NCI-H2107 (cell line): ENCODE measurements around the gene TEPSIN.
A peak's percentile ranks its signal among the peaks of the same experiment; 100 is the strongest.

Experiments used
- DNase-seq: peaks from one replicate; lab custom pipeline; 2025; lab: John Stamatoyannopoulos, UW

TEPSIN gene, protein sequence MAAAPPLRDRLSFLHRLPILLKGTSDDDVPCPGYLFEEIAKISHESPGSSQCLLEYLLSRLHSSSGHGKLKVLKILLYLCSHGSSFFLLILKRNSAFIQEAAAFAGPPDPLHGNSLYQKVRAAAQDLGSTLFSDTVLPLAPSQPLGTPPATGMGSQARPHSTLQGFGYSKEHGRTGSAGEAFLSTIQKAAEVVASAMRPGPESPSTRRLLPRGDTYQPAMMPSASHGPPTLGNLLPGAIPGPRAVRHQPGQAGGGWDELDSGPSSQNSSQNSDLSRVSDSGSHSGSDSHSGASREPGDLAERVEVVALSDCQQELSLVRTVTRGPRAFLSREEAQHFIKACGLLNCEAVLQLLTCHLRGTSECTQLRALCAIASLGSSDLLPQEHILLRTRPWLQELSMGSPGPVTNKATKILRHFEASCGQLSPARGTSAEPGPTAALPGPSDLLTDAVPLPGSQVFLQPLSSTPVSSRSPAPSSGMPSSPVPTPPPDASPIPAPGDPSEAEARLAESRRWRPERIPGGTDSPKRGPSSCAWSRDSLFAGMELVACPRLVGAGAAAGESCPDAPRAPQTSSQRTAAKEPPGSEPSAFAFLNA

DNA sequence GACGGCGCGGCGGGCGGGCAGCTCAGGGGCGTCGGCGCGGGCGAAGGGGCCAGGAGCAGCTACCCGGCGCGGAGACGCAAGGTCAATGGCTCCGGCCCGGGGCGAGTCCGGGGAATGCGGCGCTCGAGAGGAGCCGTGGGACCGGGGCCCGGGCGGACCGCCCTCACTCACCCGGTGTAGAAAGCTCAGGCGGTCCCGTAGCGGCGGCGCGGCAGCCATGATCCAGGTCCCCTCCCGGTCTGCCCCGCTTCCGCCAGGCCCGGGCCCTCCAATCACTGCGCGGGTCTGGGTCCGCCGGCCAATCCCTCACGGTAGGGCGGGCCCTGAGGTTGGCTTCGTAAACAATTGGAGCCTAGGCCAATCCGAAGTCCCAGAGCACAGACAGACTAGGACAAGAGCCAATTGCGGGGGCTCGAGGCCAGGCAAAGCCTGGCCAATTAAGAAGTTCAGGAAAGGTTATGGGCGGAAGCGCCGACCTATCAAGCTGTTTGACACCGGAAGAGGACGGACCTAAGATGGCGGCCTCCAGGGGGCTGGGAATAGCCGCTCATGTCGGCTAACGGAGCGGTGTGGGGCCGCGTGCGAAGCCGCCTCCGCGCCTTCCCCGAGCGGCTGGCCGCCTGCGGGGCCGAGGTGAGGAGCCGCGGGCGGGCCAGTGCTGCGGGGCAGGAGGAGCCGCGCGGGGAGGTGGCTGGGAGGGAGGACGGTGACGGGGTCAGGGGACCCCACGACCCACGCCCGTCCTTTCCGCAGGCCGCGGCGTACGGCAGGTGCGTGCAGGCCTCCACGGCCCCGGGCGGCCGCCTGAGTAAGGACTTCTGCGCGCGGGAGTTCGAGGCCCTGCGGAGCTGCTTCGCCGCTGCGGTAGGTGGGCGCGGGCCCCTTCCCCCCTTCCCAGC, at the start of gene TEPSIN, which contains the start of gene NDUFAF8:
TSS of gene TEPSIN (minus strand) at position 241 of the 899 bp plus-strand sequence. CDS start at position 219, 22 bp downstream.
TSS of gene NDUFAF8 (plus strand) at position 504 of the 899 bp plus-strand sequence. CDS start at position 550, 46 bp downstream.
- DNase-seq = peak; percentile 98

DNA sequence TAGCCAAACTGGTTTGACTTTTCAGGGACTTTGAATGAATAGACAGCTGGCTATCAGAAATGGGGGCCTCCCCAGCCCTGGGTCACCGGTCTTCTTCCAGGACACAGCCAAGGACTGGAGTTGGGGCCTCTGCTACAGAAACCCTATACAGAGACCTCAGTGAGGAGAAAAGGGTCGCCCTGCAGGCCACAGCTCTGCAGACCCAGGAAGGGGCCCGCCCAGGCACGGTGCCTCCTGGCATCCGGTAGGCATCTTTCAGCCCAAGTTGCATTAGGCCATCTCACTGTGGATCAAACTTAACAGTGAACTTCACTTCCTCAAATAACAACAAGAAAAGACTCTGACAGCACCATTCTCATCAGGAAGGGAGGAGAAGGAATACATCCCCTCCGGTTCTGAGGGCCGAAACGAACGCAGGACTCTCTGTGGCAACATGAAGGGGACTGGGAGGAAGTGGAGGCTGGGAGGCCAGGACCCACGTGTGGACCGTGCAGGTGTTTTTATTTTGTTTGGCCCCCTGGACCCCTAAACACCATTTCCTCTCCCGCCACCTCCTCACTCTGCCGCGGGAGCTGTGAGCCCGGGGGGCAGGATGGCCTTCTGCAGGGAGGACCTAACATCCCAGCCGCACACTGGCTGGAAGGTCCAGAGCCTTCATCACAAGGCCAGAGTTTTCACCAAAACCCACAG, 49.0 kb upstream of the TEPSIN start:
- no peak for DNase-seq

DNA sequence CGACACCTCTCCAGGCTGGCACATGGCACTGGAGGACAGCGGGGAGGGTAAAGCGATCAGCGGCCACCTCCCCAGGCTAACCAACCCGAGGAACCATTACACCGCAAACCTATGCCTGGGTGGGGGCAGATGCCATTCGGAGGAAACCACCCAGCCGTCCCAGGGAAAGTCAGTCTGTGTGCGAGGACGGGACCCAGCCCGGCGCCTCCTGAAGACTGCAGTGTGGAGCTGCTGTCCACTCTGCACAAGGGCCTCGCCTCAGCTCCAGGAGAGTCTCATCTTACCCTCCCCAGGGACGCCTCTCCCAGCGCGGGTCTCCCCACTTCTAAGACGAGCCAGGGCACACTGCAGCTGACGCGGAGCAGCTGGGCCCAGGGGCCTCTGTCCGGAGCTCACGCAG, 48.3 kb upstream of the TEPSIN start:
- no peak for DNase-seq

DNA sequence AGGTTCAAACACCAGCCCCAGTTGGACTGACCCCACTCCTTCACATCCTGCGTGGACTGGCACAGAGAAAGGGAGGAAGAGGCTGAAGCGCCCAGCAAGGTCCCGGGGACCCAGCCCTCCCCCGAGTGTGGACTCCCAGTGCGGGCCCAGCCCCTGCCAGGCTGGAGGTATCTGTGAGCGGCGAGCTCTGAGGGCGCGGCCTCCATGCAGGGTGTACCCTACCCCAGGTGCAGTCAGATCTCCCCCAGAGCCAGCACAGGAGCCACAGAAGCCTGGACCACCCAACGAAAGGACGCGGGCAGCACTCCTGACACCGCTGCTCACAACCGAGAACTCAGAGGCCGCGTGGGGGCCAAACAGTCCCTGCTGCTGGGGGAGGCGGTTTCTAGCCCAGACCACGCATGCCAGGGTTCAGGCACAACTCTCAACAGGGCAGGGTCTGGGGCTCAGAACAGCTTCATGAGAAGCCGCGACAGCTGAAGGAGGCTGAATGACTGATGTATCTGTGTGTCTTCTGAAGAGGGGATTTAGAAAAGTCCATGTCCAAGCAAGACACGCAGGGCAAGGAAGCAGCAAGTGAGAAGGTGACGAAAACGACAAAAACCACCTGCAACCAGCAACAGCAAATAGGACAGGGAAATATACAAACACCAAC, 47.8 kb upstream of the TEPSIN start:
- DNase-seq = no peak

DNA sequence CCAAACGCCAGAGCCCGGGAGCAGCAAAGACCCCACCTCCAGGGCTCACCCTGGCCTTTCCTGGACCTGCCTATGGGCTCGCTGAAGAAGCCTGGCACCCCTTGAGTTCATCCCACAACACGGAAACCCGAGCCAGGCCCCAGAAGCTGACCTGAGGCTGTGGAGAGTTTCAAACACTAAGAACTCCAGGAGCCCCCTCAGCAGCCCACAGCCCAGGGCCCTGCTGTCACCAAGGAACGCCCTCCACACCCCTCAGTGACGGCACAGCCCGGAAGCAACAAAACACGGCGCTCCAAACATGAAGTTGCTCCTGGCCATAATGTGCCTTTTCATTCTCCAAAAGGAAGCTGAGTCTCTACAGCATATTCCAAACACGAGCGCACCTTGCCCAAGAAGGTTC, 47.0 kb upstream of the TEPSIN start:
- DNase-seq = no peak

DNA sequence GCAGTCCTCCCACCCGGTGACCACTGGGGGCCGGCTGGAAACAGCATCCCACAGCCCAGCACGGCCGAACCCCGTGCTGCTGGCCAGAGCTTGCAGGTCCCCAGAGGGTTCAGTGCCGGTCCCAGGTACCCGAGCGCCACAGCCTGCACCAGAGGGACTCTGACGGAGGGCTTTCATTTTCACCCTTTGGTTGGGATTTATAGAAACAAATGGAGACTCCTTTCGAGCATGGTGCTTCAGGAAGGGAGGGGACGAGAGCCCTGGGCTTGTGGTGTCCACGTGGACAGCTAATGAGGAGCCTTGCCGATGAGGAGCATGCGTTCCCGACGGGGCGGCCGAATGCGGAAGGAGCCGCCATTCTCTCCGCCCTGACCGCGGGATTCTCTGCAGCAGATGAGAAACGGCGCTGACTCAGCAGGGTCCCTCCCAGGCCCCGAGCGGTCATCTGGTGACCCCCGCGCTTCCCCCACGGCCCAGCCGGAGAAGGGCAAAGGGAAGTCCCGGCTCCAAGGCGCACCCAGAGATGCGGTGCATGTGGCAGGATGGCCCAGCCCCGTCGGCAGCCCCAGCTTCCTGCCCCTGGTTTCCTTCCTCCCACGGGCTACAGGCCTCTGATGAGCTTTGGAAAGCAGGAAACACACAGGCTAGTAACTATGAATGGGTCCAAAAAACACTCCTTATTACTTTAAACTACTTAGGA, 46.5 kb upstream of the TEPSIN start:
- no peak for DNase-seq

DNA sequence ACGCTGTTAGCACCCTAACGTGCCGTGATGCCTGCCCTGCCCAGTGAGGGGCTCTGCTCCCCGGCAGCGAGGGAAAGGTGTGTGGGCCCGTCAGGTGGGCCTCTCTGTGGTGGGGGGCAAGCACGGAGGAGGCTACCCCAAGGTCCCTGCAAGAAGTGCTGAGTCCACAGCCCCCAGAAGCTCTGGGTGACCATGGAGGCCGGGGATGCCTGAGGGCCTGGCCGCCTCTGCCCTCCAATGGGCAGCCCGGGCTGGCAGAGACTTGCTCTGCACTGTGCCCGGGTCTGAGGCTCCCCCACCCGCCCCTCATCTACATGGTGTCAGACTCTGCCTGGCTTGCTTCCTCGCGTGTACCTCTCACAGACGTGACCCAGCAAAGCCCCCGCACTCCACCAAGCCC, 44.0 kb upstream of the TEPSIN start:
- DNase-seq = no peak

DNA sequence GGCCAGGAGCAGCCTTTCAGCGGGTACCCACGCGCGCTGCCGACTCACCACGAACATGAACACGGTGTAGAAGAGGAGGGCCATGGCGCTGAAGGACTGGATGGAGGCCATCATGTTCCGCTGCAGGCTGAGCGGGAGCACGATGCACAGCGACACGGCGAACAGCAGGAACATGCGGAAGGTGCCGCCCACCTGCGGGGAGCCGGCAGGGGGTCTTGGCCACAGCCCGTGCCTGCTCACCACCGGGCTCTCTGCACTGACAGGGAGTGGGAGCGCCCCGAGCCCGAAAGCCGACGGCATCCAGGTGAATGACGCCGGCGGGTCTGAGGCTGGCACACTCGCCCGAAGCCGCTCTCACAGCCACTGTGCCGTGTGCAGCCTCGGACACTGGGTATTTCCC, 43.3 kb upstream of the TEPSIN start:
- DNase-seq = no peak

DNA sequence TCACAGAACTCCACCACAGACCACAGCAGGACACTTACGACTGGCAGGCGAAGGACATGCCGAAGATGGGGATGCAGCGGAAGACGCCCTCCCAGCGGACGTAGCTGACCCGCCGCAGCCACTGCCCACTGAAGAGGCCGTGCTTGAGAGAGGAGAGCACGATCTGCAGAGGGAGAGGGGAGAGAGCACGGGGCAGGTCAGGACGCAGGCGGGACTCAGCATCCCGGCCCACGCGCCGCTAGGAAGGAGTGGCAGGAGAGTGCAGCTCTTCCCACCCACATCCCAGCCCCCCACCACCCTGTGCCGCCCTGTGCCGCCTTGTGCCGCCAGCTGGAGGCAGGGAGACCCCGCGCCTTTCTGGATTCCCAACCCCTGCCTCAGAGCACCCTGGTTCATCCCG, 41.7 kb upstream of the TEPSIN start:
- no peak for DNase-seq

DNA sequence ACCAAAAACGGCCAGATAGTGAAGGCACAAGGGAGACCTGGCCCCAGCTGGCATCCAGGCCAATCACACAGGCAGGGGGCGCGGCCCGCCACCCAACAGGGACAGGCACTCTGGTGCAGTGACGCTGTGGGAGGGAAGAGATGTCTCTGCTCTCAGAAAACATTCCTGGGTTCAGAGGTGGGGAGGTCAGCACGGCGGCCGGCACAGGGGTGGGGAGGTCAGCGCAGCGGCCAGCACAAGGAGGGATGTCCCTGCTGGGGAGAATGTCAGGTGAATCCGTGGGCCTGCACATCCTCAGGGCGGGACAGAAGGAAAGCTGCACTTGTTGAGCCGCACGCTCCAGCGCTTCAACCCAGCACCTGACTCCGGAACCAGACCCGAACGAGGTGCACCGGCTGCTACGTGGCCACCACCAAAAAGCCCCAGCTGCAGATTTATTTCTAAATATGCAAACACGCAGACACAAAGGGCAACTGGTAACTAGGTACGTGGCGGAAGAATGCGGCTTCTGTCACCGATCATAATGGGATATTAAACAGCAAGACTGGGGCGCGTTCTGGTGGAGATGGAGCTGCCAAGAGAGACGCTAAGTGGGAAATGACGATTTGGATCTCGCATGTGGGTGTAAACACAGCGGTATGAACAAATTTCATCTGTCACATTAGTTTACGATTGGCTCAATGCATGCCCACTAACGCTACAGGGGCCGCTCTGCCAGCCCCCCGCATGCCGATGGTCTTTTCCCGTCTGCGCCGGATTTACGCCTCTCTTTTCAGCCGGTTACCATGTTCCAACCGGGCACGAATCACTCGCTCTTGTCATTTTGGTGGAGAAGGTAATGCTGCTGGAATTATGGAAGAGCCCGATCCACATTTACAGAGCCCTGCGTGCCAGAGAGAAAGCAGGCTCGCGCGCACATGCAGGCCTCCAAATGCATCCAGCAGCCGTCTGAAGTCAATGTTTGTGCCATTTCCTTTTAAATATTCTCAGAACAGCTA, 40.7 kb upstream of the TEPSIN start:
- no peak for DNase-seq

DNA sequence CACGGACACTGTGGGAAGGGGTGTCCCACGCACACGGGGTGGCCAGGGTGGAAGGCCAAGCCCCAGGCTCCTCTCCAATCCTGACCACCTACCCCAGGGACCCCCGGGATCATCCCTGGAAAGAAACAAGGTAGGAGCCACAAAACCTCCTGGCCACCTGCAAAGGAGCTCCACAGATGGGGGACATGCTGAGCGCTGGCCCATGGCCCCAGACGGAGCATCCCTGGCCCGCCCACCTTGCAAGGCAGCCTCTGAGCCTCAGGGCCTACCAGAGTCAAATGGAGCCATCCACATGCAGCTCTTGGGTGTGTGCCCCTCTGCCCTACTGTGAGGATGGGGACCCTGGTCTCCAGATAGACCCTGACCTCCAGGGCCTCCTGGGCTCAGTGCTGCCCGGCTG, 40.0 kb upstream of the TEPSIN start:
- DNase-seq = no peak

DNA sequence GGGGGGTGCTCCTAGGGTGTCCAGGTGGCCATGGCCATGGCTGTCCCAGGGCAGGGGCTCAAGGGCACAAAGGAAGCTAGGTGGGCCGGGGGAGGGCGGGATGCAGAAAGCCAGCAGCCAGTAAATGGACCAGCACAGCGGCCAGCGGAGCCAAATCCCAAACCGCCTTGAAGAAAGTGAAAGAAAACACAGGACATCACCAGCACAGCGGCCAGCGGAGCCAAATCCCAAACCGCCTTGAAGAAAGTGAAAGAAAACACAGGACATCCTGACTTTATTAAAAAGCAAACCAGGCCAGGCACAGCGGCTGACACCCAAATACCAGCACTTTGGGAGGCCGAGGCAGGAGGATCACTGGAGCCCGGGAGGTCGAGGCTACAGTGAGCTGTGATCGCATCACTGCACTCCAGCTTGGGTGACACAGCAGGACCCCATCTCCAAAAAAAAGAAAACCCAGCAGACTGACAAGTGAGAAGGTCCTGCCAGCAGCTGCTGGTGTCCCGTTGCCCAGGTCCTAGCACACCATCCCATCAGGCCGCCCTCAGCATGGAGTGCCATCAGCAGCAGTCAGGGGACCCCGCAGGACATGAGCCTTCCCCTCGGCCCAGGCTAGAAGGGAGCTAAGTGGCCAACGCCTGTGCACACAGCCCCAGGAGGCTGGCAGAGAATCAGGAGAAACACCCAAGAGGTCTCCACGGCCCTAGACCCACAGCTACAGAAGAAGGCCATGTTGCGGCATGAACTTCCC, 39.3 kb upstream of the TEPSIN start:
- no peak for DNase-seq

DNA sequence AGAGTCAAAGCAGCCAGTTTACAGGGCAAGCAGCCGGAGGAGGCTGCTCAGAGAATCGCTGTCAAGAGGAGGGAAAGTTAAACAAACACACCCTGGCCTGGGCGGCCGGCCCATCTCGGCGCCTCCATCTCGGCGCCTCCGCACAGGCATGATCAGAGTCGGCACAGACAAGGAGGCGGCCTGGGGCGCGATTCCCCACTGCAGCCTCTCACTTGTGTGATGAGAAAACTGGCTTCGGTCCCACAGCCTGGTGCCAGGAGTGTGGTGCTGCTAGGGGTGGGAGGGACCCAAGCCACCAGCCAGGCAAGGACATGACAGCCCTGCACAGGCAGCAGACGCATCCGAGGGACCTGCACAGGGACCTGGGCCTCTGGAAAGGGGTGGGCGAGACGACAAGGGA, 38.6 kb upstream of the TEPSIN start:
- DNase-seq = peak; percentile 25

DNA sequence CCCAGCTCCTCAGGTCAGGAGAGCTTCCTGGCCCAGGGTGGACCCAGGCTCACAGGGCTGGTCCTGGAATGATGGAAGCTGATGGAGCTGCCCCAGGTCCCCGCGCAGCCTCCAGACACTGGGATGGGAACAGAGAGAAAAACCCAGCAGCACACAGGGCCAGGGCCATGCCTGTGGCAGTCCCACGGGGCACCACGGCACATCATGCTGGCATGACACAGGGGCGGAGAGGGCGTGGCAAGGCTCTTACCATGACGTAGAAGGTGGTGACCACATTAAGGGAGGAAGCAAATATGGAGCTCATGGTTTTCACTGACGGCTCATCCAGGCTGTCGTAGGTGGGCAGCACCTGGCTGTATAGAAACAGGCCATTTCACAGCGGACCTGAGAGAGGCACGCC, 37.9 kb upstream of the TEPSIN start:
- no peak for DNase-seq

DNA sequence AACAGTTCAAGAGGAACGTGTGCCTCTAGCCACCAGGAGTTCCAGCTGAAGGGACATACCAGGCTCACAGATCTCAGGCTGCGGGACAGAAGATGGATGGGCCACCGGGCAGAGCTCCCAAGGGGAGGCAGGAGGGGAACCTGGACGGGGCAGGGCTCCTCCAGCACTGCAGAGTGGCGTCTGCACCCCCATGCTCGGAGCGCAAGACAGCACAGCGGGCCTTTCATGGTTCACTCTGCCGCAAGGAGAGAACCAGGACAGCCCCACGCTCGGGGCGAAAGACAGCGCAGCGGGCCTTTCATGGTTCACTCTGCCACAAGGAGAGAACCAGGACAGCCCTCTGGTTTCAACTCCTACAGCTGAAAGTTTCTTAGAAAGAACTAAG, 35.6 kb upstream of the TEPSIN start:
- no peak for DNase-seq

DNA sequence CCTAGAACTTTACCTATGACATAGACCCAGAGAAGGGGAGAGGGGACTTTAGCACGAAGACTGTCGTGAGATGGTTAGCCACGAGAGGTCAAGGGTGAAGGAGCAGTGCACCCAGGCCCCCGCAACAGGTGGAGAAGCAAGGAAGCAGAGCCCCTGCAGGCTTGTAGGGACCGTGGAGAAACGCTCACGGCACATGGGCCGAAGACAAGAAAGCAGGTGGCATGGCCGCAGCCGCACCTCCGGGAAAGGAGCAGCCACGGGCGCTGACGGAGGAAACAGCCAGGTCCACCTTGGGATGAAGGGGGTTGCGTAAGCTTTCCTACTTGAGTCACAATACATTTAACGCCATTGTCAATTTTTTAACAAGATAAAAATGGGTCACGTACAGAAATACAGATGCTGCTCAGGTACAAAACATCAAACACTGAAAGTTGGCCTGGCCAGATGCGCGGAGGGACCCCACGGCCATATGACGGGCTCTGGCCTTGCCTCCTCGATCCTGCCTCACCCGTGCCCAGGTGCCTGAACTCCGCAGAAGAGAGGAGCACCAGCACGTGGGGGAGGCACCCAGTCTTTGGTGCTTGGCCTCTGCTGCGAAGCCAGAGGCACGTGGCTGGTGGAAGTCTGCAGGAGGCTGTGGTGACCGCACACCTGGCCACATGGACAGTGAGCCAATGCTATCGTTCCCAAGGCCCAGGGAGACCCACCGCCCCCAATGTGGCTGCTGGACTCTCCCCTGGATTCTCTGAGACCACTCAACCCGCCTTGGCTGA, 35.0 kb upstream of the TEPSIN start:
- DNase-seq = no peak

DNA sequence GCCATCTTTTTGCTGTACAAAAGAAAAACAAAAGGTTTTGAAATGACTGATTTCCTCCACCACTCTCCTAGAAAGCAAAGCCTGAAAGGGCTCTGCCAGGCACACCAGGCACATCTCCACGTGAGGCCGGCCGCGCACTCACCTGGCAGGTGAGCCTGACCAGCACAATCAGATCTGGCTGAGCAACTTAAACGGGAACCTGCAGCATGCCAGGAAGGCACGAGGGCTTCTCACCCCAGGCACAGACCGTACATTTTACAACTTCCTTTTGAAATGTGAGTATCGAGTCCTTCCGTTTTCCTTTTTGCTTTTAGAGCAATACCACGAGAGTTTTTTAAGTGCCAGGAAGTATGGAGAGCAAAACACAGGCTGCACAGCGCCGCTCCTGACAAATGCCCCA, 33.8 kb upstream of the TEPSIN start:
- no peak for DNase-seq

DNA sequence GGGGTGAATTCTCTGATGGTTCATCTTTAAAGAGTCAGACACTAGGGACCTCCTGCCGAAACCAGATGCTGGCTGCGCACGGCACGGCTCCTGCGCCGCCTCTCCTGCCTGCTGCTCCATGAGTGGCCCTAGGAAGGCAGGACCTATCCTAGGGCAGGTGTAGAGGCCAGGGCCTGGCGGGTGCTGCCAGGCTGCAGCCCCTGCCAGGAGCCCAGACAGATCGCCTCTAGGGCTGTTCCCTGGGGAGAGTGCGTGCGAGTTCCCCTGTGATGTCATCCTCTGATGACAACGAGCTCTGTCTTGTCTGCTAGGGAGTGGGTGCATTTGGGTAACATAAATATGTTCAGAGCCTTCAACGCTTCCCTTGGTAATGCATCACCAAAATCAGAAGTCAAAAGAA, 32.4 kb upstream of the TEPSIN start:
- DNase-seq = no peak
